MV-4-11 (cell line): ENCODE results near the gene GJB6.
"Not testable (repeated sequence)": the region's sequence is repeated elsewhere in the genome, so short reads cannot be mapped to it uniquely, and the experiment has no call there.

Experiments used
- DNase-seq: peaks from one replicate; lab custom pipeline; 2025; lab: John Stamatoyannopoulos, UW

GJB6 gene

GRCh38 chr13:20231839-20232555 lies at the start of gene GJB6:
Gene GJB6, minus strand, starts transcription at chr13:20232319. Its CDS starts 8,839 bp downstream, at chr13:20223480.
- no peak for DNase-seq

GRCh38 chr13:20276901-20277300 lies 44.8 kb upstream of the GJB6 start:
- DNase-seq, result not testable (repeated sequence)

- no peak for DNase-seq
These were observed 42.3 kb upstream of the GJB6 start for GRCh38 chr13:20274466-20274865.

GRCh38 chr13:20272588-20273171 lies 40.6 kb upstream of the GJB6 start:
- no peak for DNase-seq

- DNase-seq, result no peak
These were observed 40.0 kb upstream of the GJB6 start for GRCh38 chr13:20272104-20272503.

GRCh38 chr13:20271441-20271840 lies 39.3 kb upstream of the GJB6 start:
- DNase-seq, result no peak

GRCh38 chr13:20270163-20270865 lies 38.2 kb upstream of the GJB6 start:
- no peak for DNase-seq

- no peak for DNase-seq
These were observed 32.3 kb upstream of the GJB6 start for GRCh38 chr13:20264271-20265018.

- DNase-seq, result no peak
These were observed 31.4 kb upstream of the GJB6 start for GRCh38 chr13:20263393-20264044.

- DNase-seq, result no peak
These were observed 26.8 kb upstream of the GJB6 start for GRCh38 chr13:20258963-20259288.

- DNase-seq, result no peak
These were observed 26.3 kb upstream of the GJB6 start for GRCh38 chr13:20258208-20258962.

- DNase-seq, result no peak
These were observed 22.0 kb upstream of the GJB6 start for GRCh38 chr13:20254076-20254475.

- no peak for DNase-seq
These were observed 17.8 kb upstream of the GJB6 start for GRCh38 chr13:20249913-20250312.

- no peak for DNase-seq
These were observed 15.8 kb upstream of the GJB6 start for GRCh38 chr13:20247963-20248362.

- no peak for DNase-seq
These were observed 15.3 kb upstream of the GJB6 start for GRCh38 chr13:20247403-20247802.

GRCh38 chr13:20241593-20241992 lies 9.5 kb upstream of the GJB6 start:
- DNase-seq, result no peak

- no peak for DNase-seq
These were observed 7.6 kb upstream of the GJB6 start for GRCh38 chr13:20239748-20240147.

- DNase-seq, result no peak
These were observed 598 bp upstream of the GJB6 start for GRCh38 chr13:20232556-20233277.

- DNase-seq, result no peak
These were observed 943 bp downstream of the GJB6 start for GRCh38 chr13:20230913-20231838.

GRCh38 chr13:20227730-20228129 lies 4.4 kb downstream of the GJB6 start:
- DNase-seq, result no peak
